ENCODE data around the gene EIF4A3. TPM values are rescaled to one million over a fixed set of nuclear protein-coding genes. Genes with fewer than 3 reads are reported as not detected.

EIF4A3 gene
- 208 to 229 TPM (median 227 TPM) in 5 replicates for total RNA-seq (2022; extraction: Qiagen RNA extraction)

DNA sequence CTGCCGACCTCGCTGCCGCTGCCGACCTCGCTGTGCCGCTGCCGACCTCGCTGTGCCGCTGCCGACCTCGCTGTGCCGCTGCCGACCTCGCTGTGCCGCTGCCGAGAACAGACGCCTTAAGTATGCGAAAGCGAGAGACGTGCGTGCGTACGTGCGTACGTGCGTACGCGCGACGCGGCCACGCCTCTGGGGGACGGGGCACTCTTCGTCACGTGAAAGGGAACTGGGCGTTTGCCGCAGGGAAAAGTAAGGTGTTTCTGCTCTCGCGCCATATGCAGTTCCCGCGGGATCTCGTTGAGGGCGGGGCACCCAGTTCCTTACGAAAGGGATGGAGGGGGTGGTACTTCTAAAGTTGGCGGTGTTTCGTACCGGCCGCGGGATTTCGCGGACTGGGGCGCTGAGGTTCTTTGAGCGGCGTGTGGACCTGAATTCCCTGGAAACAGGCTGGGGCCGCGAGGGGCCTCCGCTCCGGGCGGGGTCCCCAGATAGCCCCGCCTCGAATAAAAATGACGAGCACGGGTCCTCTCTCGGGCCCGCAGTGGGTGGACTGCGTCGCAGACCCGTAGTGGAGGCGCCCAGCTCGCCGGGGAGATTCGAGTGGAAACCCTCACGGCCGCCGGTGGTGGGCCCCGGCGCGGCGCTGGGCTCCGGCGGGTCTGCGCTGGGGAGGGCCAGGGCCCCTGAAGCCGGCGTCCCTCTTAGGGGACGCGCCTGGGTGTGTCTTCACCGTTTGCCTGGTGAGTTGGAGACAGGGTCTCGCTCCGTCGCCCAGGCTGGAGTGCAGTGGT, at the start of gene EIF4A3:
Gene EIF4A3, minus strand, starts transcription at position 94 of the 788 bp plus-strand sequence. CDS start 167 bp downstream, outside the sequence.

DNA sequence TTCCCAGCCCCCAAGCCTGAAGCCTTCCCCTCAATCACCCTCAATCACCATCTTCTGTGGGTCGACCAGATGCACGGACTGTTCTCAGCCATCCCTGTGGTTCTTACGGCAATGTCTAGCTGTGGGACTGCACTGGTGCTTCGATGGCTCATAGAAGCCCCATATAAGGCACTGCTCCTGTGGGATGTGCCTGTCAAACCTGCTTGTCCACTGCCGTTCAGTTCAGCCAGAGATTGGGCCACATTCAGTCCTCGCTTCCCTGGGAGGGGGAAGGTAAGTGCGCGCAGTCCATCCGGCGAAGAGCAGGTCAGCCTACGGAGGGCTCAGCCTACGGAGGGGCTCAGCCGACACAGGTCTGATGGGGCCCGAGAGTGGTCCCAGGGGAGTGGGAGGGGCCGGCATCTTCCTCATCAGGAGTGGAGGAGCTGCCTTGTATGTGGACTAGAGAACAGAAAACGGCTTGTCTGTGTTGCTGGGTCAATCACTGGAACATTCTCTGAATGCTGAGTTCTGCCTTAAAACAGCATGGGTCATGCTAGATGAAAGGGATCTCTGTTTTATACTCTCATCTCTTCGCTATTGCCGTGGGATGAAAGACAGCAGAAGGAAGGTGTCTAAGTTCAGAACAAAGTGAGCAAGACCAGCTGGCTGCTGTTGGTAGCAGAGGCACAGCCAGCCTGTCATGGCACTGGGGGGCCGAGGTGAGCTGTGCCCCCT, 23.0 kb upstream of the EIF4A3 start, which contains the start of gene CARD14:
Gene CARD14, plus strand, starts transcription at position 247 of the 717 bp plus-strand sequence. CDS start 11,409 bp downstream, outside the sequence.

DNA sequence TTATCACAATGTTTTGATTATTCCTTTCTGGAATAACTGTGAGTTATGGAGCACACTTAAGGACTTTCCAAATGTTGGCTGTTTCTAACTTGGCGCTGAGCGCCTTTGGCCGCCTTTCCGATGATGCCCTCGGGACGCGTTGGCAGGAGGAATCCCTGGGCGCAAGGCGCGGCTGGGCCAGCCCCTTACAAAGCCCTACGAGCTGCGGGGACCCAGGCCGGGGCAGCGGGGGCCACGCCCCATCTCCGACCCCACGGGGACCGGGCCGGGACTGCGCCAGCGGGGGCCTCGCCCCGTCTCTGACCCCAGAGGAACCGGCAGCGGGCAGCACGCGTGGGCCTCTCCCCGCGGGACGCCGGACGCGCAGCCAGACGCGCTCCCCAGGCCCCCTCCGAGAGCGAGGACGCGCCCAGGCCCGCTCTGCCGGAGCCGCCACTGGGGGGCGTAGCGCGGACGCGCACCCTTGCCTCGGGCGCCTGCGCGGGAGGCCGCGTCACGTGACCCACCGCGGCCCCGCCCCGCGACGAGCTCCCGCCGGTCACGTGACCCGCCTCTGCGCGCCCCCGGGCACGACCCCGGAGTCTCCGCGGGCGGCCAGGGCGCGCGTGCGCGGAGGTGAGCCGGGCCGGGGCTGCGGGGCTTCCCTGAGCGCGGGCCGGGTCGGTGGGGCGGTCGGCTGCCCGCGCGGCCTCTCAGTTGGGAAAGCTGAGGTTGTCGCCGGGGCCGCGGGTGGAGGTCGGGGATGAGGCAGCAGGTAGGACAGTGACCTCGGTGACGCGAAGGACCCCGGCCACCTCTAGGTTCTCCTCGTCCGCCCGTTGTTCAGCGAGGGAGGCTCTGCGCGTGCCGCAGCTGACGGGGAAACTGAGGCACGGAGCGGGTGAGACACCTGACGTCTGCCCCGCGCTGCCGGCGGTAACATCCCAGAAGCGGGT, 45.6 kb downstream of the EIF4A3 start, which contains the start of gene GAA:
Gene GAA, plus strand, starts transcription at position 571 of the 935 bp plus-strand sequence. CDS start 3,006 bp downstream, outside the sequence.

Other genes with a start within 250 kb of the EIF4A3 start
- gene TBC1D16, start 111.3 kb downstream of the EIF4A3 start, total RNA-seq (2022; extraction: Qiagen RNA extraction) = 11.4 to 17.3 TPM (median 14.5 TPM) in 5 replicates
- 6.3 to 8.3 TPM (median 7.6 TPM) in 5 replicates for gene CCDC40, start 110.5 kb downstream of the EIF4A3 start, total RNA-seq (2022; extraction: Qiagen RNA extraction)
- gene GAA, start 45.5 kb downstream of the EIF4A3 start, total RNA-seq (2022; extraction: Qiagen RNA extraction) = 54.7 to 63.4 TPM (median 59.3 TPM) in 5 replicates
- gene CARD14, start 22.9 kb upstream of the EIF4A3 start, total RNA-seq (2022; extraction: Qiagen RNA extraction) = 0.18 to 0.48 TPM (median 0.32 TPM) in 5 replicates
- gene SGSH, start 73.2 kb upstream of the EIF4A3 start, total RNA-seq (2022; extraction: Qiagen RNA extraction) = 20.6 to 26.5 TPM (median 22.4 TPM) in 5 replicates
- gene SLC26A11, start 73.3 kb upstream of the EIF4A3 start, total RNA-seq (2022; extraction: Qiagen RNA extraction) = 13.0 to 16.5 TPM (median 14.6 TPM) in 5 replicates
- gene RNF213, start 113.7 kb upstream of the EIF4A3 start, total RNA-seq (2022; extraction: Qiagen RNA extraction) = 56.9 to 58.1 TPM (median 57.4 TPM) in 5 replicates